NT2/D1 (cell line): ENCODE data around the gene TMPO.
"Not testable (repeated sequence)": the region's sequence is repeated elsewhere in the genome, so short reads cannot be mapped to it uniquely, and the experiment has no call there.

Source experiments
- SUZ12 ChIP-seq: IDR thresholded peaks from 2 replicates; pipeline ENCODE4 v1.6.1; 2011; ENCODE audit not compliant: insufficient read length, insufficient read depth; ENCODE audit errors: extremely low read depth
- YY1 ChIP-seq: IDR thresholded peaks from 2 replicates; pipeline ENCODE4 v1.6.1; 2011; ENCODE audit not compliant: insufficient read length, insufficient read depth
- ZNF274 ChIP-seq: IDR thresholded peaks from 2 replicates; pipeline ENCODE4 v1.6.1; 2011; ENCODE audit warnings: mild to moderate bottlenecking, low read depth, low read length

DNA sequence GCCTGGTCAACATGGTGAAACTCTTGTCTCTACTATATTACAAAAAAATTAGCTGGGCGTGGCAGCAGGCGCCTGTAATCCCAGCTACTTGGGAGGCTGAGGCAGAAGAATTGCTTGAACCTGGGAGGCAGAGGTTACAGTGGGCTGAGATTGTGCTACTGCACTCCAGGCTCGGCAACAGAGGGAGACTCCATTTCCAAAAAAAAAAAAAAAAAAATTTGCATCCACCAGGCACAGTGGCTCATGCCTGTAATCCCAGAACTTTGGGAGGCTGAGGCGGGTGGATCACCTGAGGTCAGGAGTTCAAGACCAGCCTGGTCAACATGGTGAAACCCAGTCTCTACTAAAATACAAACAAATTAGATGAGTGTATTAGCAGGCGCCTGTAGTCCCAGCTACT lies 3.6 kb upstream of the TMPO start:
- TF ChIP-seq ZNF274, YY1, SUZ12: not testable (repeated sequence)
